HG03469 (cell line): ENCODE data around the gene USP6NL.
A peak's percentile ranks its signal among the peaks of the same experiment; 100 is the strongest.

ENCODE experiments used
- ATAC-seq: cut with Tn5 transposase; IDR thresholded peaks from one replicate; pipeline ENCODE4 v1.9.1; 2021; ENCODE audit warnings: mild to moderate bottlenecking, moderate library complexity, moderate number of reproducible peaks; ENCODE audit not compliant: unreplicated experiment

USP6NL gene

DNA sequence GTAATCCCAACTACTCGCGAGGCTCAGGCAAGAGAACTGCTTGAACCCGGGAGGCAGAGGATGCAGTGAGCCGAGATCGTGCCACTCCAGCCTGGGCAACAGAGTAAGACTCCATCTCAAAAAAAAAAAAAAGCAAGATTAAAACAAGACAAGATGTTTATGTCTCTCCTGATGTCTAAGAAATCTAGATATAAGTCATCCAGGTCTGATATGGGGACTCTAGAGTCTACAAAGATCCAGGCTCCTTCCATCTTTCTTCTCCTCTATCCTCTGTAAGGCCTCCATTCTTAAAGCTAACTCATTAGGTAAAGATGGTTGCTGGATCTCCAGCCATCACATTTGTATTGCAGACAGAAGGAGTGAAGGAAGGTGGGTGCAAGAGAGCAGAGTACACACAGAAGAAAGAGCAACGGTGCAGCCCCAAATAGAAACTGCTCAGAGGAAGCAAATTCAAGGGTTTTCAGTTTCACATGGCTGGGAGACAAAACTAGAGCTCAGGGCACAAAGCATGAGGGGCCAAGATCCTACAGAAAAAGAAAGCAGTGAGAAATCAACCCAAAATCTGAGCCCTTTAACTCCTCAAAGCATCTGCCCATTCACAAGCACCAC, 57.6 kb downstream of the USP6NL start:
- peak; percentile 61 for ATAC-seq

GRCh38 chr10:11551916-11552602, 59.4 kb downstream of the USP6NL start:
- ATAC-seq: no peak

DNA sequence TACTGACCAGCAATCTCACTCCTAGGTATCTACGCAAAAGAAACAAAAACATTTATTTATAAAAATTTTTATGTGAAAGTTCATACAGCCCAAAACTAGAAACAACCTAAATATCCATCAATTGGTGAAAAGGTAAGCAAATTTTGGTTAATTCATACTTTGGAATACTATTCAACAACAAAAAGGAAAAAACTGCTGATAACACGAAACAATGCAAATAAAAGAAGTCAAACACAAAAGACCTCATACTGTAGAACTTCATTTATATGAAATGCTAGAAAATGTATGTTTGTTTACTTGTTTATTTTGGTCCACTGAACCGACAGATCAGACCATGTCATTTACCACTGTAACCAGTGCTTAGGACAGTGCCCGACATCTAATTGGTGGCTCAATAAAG, 60.3 kb downstream of the USP6NL start:
- no peak for ATAC-seq

GRCh38 chr10:11548768-11549099, 62.7 kb downstream of the USP6NL start:
- ATAC-seq: no peak

- ATAC-seq: no peak
Measured at GRCh38 chr10:11548065-11548767, 63.2 kb downstream of the USP6NL start.

DNA sequence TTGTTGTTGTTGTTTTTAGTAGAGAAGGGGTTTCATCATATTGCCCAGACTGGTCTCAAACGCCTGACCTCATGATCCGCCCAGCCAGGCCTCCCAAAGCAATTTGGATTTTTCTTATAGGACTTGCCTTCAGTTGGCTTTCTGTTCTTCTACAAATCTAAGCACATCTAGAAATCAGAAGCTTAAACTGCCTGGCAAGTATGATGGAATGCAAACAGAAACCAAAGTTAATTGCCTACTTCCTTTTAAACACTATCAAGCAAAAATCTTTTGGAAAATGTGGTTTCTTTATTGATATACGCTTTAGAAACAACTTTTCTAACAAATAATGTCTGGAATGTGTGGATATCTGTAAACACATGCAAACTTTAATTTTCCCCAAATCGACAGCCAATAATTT, 64.9 kb downstream of the USP6NL start:
- no peak for ATAC-seq

DNA sequence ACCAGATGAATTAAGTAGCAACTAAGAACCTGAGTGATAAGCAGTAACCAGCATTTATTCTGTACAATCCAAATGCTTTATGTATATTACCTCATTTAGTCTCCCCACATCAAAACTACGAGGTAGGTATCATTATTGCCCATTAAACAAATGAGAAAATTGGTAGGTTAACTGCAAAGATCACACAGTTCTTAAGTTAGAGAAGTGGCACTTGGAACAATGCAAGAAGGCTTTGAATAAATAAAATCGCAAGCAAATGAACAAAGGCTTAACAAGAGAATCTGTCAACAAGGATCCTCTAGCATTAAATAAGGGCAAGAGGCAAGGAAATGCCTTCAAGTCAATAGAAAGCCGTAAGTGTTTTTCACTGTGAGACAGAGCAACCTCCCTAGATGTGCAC, 70.2 kb downstream of the USP6NL start:
- ATAC-seq: no peak

- no peak for ATAC-seq
Measured at GRCh38 chr10:11539191-11539868, 72.1 kb downstream of the USP6NL start.

DNA sequence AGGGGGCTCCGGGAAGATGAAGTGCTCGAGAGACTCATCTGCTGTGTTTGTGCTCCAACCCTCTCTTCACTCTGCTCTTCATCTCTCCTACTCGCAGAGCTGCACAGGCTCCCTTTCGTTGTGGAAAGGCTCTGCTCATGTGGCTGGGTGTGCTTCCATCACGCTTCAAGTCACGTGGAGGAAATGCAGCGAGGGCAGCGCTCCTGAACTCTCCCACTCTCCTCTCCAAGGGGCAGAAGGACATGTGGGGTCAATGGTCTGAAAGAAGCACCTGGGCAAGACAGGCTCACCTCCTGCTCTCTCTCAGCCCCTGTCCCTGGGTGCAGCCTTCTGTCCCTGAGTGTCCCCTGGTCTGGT, 72.6 kb downstream of the USP6NL start:
- no peak for ATAC-seq

DNA sequence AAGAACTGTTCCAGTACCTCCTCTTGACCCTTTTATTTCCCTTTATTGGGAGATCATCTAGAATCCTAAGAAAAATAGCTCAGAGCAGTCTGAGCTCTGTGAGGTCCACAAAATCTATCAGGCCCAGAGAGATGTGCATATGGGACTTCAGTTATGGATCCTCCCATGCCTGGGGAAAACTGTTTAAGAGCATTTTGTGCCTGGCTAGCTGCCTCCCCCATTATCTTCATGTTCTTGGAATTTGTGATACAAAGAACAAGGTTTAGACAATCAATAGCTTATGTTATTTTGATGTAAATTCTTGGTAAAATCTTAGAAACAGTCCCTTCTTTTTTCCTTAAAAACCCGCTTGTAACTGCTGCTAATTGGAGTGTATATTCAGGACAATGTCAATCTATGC, 75.2 kb downstream of the USP6NL start:
- no peak for ATAC-seq

DNA sequence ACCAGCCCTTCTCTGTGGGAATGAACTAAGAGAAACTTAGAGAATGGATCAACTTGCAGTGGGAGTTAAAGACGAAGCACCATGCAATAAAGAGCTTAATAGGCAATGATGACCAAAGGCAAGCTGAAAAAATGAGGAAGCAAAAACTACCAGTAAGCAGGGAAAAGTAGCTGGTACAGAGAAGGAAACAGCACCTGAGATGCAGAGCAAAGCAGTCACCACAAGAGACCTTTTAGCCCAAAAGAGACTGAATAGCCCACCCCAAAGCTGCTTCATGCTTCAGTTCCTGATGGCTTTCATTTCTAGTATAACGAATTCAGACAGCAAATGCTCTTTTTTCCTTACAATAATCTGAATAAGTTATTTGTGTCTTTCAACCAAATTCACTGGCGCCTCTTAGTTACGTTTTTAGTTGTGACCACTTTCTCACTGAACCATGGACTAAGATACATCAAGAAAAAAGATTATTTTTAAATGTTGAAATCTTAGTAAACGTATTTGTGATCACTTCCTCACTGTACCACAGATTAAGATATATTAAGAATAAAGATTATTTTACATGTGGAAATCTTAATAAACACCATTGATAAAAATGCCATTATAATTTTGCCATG, 76.0 kb downstream of the USP6NL start:
- ATAC-seq: peak; percentile 37

- ATAC-seq: no peak
Measured at GRCh38 chr10:11533328-11533781, 78.1 kb downstream of the USP6NL start.

GRCh38 chr10:11532306-11532705, 79.1 kb downstream of the USP6NL start:
- no peak for ATAC-seq

GRCh38 chr10:11530806-11531205, 80.6 kb downstream of the USP6NL start:
- ATAC-seq: no peak

- ATAC-seq: no peak
Measured at GRCh38 chr10:11529276-11529903, 82.1 kb downstream of the USP6NL start.

- no peak for ATAC-seq
Measured at GRCh38 chr10:11528286-11528685, 83.2 kb downstream of the USP6NL start.

GRCh38 chr10:11527691-11528255, 83.7 kb downstream of the USP6NL start:
- ATAC-seq: no peak

DNA sequence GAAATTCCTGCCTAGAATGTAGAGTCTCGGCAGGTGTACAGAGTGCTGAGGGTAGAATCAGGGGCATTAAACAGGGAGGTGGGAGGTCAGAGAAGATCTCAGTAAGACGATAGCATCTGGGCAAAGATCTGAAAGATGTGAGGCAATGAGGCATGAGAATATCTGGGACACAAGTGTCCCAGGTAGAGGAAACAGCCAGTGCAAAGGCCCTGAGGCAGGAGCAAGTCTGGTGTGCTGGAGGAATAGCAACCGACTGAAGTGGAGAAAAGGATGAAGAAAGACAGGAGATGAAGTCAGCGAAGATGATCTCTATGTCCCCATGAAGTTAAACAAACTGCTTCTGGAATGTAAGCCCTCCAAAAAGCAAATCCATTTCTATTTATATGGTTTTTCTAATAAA, 84.4 kb downstream of the USP6NL start:
- ATAC-seq: no peak

DNA sequence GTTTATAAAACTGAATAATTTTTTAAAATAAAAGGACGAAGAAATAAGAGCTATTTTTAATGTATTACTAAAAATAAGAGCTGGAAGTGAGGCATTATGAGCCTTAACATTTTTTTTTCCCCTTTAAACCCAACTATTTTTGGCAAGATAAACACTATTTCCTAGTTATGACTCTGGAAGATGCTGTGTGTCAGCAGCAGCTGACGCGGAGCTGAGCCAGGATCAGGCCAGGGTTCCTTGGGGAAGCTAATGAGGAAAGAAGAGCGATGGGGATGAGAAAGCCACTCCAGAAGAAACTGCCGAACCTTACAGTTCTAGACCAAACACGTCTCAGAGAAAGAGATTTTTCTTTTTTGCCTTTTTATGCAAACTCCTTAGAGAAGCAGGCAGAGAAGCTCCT, 85.9 kb downstream of the USP6NL start:
- ATAC-seq: no peak

DNA sequence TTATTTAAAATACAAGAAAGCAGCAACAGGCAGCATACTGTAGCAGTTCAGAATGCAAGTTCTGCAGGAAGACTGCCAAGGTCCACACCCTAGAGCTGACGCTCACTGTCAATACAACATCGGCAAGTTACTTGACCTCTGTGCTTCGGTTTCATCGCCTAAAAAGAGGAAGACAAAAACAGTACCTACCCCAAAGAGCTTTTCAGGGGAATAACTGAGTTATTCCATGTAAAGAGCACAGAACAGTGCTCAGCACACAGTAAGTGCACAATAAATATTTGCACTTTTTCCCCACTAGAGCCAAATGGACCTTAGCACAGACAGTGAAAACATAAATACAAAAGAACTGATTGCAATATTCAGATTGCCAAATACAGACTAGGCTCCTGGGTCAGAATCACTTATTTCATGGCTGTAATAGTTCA, 88.6 kb downstream of the USP6NL start:
- no peak for ATAC-seq

DNA sequence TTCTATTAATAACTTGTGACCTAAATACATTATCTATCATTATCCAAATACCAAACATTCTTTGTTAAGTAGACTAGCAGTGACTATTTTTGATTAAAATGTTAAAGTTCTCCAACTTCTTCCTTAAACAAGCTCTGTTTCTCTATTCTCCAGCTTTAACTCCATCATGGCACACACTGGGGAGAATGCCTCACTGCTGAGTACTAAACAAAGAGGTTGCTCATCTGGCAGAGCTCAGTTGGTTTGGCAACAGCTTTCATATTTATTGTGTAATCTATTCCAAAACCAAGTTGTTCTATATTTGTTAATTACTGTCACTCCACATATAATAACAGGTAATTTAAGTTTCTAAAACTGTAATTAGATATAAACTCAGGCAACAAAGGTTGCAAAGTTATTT, 89.6 kb downstream of the USP6NL start:
- no peak for ATAC-seq
